GM12864 (cell line): ENCODE data around the gene SERPINB6.

Experiments
- DNase-seq: peaks from one replicate; pipeline ENCODE4 v3.0.0-alpha.2; 2011; ENCODE audit warnings: low read depth
- H3K4me3 ChIP-seq: 2 replicates; pipeline ENCODE4 v1.5.1; 2011; ENCODE audit warnings: mild to moderate bottlenecking, low read depth, low read length, control low read depth
- CTCF ChIP-seq: IDR thresholded peaks from 2 replicates; pipeline ENCODE4 v1.5.1; 2011; ENCODE audit warnings: low read depth, mild to moderate bottlenecking, moderate library complexity, low read length, control low read depth, inconsistent platforms; ENCODE audit errors: missing control alignments

The SERPINB6 gene

GRCh38 chr6:2921520-2922115 is 49.7 kb downstream of the SERPINB6 start:
- no peak for DNase-seq
- no peak for TF ChIP-seq CTCF
- H3K4me3 ChIP-seq, result no peak overlapping the region

GRCh38 chr6:2920671-2921112 is 50.7 kb downstream of the SERPINB6 start:
- no peak for TF ChIP-seq CTCF
- no peak overlapping the region for H3K4me3 ChIP-seq
- no peak for DNase-seq

- DNase-seq, result no peak
Observed at GRCh38 chr6:2919886-2920285, 51.5 kb downstream of the SERPINB6 start.

GRCh38 chr6:2919401-2919800 is 52.0 kb downstream of the SERPINB6 start:
- DNase-seq, result no peak
- no peak overlapping the region for H3K4me3 ChIP-seq
- TF ChIP-seq CTCF, result no peak

More at GRCh38 chr6:2919886-2920285, 51.5 kb downstream of the SERPINB6 start:
- no peak overlapping the region for H3K4me3 ChIP-seq
- TF ChIP-seq CTCF, result no peak

GRCh38 chr6:2918936-2919335 is 52.4 kb downstream of the SERPINB6 start:
- no peak overlapping the region for H3K4me3 ChIP-seq
- no peak for DNase-seq
- TF ChIP-seq CTCF, result no peak

- no peak for DNase-seq
- no peak for TF ChIP-seq CTCF
- H3K4me3 ChIP-seq, result no peak overlapping the region
Observed at GRCh38 chr6:2917801-2918445, 53.4 kb downstream of the SERPINB6 start.

GRCh38 chr6:2917065-2917464 is 54.3 kb downstream of the SERPINB6 start:
- peak; percentile 22 for TF ChIP-seq CTCF
- H3K4me3 ChIP-seq, result no peak overlapping the region
- no peak for DNase-seq
